ENCODE data around the gene SPI1. TPM values are rescaled to one million over a fixed set of nuclear protein-coding genes. Genes with fewer than 3 reads are reported as not detected.

SPI1 gene
- polyA plus RNA-seq, 1 donor (not counting 4 experiments of a cell fraction or from before 2014, with no cell fraction given) = not detected

GRCh38 chr11:47354913-47355282 lies 23.4 kb downstream of the SPI1 start:
- Histone ChIP-seq H2AFZ (ENCODE audit: control insufficient read depth, low read length) (peak overlapping the region; percentile 26), H3K4me3 (ENCODE audit: control insufficient read depth in 2 of 3, extremely low read depth in 1 of 3, insufficient read depth in 2 of 3, low read depth in 1 of 3, low read length in 3 of 3) (peak overlapping the region in 2 of 3 experiments; percentile 26 to 32), H4K20me1 (ENCODE audit: control insufficient read depth, extremely low read depth, insufficient read depth, low read length) (no peaks in the 10 kb centered on the region), H3K4me2 (ENCODE audit: control insufficient read depth, extremely low read depth, insufficient read depth, low read depth, low read length) (peak overlapping the region; percentile 58), H3K9me3 (ENCODE audit: control insufficient read depth, low read depth, low read length) (no peaks in the 10 kb centered on the region), H3K36me3 (ENCODE audit: control insufficient read depth in 2 of 2, extremely low read depth in 1 of 2, insufficient read depth in 2 of 2, low read length in 2 of 2) (no peaks in the 10 kb centered on the region), H3K9me1 (ENCODE audit: control insufficient read depth, extremely low read depth, insufficient read depth, low read length) (no peaks in the 10 kb centered on the region), H3K9ac (ENCODE audit: control insufficient read depth, extremely low read depth, insufficient read depth, low read length) (no peak overlapping the region), H3K79me2 (ENCODE audit: control insufficient read depth, insufficient read depth, low read length) (no peaks in the 10 kb centered on the region), H3K4me1 (ENCODE audit: control insufficient read depth, extremely low read depth, insufficient read depth, low read length) (peaks cover 6% of the 10 kb centered on the region), H3K27me3 (ENCODE audit: control insufficient read depth, extremely low read depth, insufficient read depth, low read length) (no peaks in the 10 kb centered on the region), H3K27ac (ENCODE audit: control insufficient read depth, insufficient read depth, low read length) (no peak overlapping the region)
- no peak for FAIRE-seq
- dilution Hi-C loops (cut with MboI; ENCODE audit: extremely low pct_ligation_motif_present, low sequenced_read_pairs) = no loop called here
- no peak for DNase-seq (ENCODE audit: low read depth, low spot score)
- no peak for TF ChIP-seq CTCF (optimal IDR thresholded peaks at IDR 0.05 in 1 of 3, IDR thresholded peaks at IDR 0.05 in 1 of 3, conservative IDR thresholded peaks at IDR 0.05 in 1 of 3; ENCODE audit: extremely low read depth in 1 of 3, insufficient read depth in 2 of 3, low read length in 3 of 3)
- no peak for TF ChIP-seq EZH2 (IDR thresholded peaks at IDR 0.05; ENCODE audit: low read length)

GRCh38 chr11:47353978-47354774 lies 24.2 kb downstream of the SPI1 start:
- TF ChIP-seq EZH2 (IDR thresholded peaks at IDR 0.05; ENCODE audit: low read length) (no peak), CTCF (optimal IDR thresholded peaks at IDR 0.05 in 1 of 3, IDR thresholded peaks at IDR 0.05 in 1 of 3, conservative IDR thresholded peaks at IDR 0.05 in 1 of 3; ENCODE audit: extremely low read depth in 1 of 3, insufficient read depth in 2 of 3, low read length in 3 of 3) (no peak)
- Histone ChIP-seq H2AFZ (ENCODE audit: control insufficient read depth, low read length) (peak overlapping the region; percentile 9), H4K20me1 (ENCODE audit: control insufficient read depth, extremely low read depth, insufficient read depth, low read length) (no peaks in the 10 kb centered on the region), H3K4me2 (ENCODE audit: control insufficient read depth, extremely low read depth, insufficient read depth, low read depth, low read length) (peak overlapping the region; percentile 41), H3K79me2 (ENCODE audit: control insufficient read depth, insufficient read depth, low read length) (no peaks in the 10 kb centered on the region), H3K36me3 (ENCODE audit: control insufficient read depth in 2 of 2, extremely low read depth in 1 of 2, insufficient read depth in 2 of 2, low read length in 2 of 2) (no peaks in the 10 kb centered on the region), H3K27me3 (ENCODE audit: control insufficient read depth, extremely low read depth, insufficient read depth, low read length) (no peaks in the 10 kb centered on the region), H3K9me1 (ENCODE audit: control insufficient read depth, extremely low read depth, insufficient read depth, low read length) (no peaks in the 10 kb centered on the region), H3K4me3 (ENCODE audit: control insufficient read depth in 2 of 3, extremely low read depth in 1 of 3, insufficient read depth in 2 of 3, low read depth in 1 of 3, low read length in 3 of 3) (no peak overlapping the region), H3K27ac (ENCODE audit: control insufficient read depth, insufficient read depth, low read length) (no peak overlapping the region), H3K9me3 (ENCODE audit: control insufficient read depth, low read depth, low read length) (no peaks in the 10 kb centered on the region), H3K4me1 (ENCODE audit: control insufficient read depth, extremely low read depth, insufficient read depth, low read length) (peaks cover 6% of the 10 kb centered on the region), H3K9ac (ENCODE audit: control insufficient read depth, extremely low read depth, insufficient read depth, low read length) (no peak overlapping the region)
- FAIRE-seq (no peak), DNase-seq (ENCODE audit: low read depth, low spot score) (no peak)
- dilution Hi-C loops (cut with MboI; ENCODE audit: extremely low pct_ligation_motif_present, low sequenced_read_pairs) = no loop called here

Data from keratinocyte (primary cell).